NT2/D1 (cell line): ENCODE results near the gene MOV10L1.

Source experiments
- SUZ12 ChIP-seq: IDR thresholded peaks from 2 replicates; pipeline ENCODE4 v1.6.1; 2011; ENCODE audit not compliant: insufficient read length, insufficient read depth; ENCODE audit errors: extremely low read depth
- YY1 ChIP-seq: IDR thresholded peaks from 2 replicates; pipeline ENCODE4 v1.6.1; 2011; ENCODE audit not compliant: insufficient read length, insufficient read depth

GRCh38 chr22:50205781-50206569, 116.2 kb downstream of the MOV10L1 start:
- TF ChIP-seq YY1 = no peak
- TF ChIP-seq SUZ12 = no peak
